ENCODE measurements around the gene IL27RA.
A peak's percentile ranks its signal among the peaks of the same experiment; 100 is the strongest.

Gene IL27RA

GRCh38 chr19:14059652-14060155 is 28.1 kb downstream of the IL27RA start:
- DNase-seq (ENCODE audit: low read depth) = no peak

DNA sequence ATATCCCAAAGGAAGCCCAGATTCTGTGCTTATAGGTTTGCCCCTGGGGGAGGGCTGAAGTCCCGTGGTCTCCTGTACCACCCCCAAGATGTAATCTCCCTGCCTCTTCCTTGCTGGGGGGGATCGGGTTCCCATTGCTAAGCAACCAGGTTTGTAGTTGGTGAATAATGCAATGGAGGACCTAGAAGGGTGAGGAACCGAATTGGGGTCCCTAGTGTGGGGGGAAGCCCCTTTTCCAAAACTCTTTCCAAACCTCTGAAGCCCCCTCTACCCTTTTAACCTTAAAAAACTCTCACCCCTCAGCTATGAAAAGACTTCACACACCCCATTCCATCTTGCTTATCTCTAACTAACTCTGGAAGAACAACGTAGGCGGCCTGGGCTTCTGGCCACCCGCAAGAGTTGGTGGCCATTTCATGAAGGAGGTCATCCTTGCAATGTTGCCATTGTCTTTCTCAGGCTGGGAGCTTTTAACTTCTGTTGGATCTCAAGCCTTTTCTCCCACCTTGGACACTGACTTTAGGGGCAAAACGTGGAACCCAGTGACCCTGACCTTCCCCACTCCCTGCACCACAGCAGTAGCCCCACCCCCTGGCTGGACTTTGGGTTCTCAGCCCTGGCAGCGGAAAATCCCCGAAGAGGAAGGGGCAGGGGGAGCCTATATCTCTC is 29.7 kb downstream of the IL27RA start:
- no peak for DNase-seq (ENCODE audit: low read depth)

DNA sequence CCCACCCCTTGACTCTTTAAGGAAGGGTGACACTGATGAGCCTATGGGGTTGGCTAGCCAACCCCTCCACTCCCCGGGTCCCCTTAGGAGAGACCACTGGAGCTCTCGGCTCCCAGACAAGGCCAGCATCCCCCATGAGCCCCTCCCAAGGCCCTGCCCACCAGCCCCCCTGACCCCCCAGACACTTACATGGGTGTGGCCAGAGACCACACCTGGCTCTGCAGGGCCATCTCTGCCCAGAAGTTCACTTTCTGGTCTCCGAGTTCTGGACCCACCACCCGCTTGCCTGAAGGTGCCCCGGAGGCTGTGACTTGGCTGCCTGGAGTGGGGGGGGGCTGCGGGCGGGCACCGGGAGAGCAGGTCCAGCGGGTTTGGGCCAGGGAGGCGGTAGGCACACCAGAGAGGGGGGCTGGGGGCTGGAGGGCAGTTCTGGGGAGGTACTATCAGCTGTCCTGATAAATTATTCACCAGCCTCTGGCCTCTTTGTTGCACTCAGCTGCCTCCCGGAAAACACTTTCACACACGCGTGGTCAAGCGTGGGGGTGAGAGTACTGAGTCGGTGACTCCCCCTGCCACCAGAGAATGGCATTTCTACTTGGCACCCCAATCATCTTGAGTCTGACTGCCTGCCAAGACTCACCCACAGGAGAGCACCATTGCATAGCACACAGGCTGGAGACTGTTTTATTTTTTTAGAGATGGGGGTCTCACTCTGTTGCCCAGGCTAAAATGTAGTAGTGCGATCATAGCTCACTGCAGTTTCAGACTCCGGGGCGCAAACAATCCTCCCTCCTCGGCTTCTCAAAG is 30.4 kb downstream of the IL27RA start, which contains the start of gene PALM3:
PALM3 (minus strand) TSS at position 326 of the 807 bp plus-strand sequence; CDS start at position 230, 96 bp downstream.
- no peak for DNase-seq (ENCODE audit: low read depth)

DNA sequence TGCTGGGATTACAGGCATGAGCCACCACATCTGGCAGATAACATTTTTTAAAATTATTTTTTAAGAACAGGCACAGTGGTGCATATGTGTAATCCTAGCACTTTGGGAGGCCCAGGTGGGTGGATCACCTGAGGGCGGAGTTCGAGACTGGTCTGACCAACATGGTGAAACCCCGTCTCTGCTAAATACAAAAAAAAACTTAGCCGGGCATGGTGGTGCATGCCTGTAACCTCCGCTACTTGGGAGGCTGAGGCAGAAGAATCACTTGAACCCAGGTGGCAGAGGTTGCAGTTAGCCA is 30.9 kb downstream of the IL27RA start:
- DNase-seq (ENCODE audit: low read depth) = no peak

DNA sequence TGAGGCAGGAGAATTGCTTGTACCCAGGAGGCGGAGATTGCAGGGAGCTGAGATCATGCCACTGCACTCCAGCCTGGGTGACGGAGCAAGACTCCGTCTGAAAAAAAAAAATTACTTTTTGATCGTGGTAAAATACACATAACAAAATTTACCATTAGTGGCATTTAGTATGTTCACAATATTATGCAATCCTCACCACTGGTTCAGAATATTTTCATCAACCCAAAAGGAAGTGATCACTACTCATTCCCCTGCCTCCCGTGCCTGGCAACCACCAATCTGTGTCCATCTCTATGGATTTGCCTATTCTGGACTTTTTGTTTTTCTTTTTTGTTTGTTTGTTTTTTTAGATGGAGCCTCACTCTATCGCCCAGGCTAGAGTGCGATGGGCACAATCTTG is 31.5 kb downstream of the IL27RA start:
- DNase-seq (ENCODE audit: low read depth) = no peak

GRCh38 chr19:14066134-14066533 is 34.6 kb downstream of the IL27RA start:
- DNase-seq (ENCODE audit: low read depth) = no peak

DNA sequence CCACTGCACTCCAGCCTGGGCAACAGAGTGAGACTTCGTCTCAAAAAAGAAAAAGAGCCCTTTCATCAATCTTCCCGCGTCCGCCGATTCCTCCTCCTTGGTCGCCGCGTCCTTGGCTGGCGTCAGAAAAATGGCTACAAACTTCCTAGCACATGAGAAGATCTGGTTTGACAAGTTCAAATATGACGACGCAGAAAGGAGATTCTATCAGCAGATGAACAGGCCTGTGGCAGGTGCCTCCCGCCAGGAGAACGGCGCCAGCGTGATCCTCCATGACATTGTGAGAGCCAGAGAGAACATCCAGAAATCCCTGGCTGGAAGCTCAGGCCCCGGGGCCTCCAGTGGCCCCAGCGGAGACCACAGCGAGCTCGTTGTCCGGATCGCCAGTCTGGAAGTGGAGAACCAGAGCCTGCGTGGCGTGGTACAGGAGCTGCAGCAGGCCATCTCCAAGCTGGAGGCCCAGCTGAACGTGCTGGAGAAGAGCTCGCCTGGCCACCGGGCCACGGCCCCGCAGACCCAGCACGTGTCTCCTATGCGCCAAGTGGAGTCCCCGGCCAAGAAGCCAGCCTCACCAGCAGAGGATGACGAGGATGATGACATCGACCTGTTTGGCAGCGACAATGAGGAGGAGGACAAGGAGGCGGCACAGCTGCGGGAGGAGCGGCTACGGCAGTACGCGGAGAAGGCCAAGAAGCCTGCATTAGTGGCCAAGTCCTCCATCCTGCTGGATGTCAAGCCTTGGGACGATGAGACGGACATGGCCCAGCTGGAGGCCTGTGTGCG is 38.9 kb downstream of the IL27RA start:
- no peak for DNase-seq (ENCODE audit: low read depth)

DNA sequence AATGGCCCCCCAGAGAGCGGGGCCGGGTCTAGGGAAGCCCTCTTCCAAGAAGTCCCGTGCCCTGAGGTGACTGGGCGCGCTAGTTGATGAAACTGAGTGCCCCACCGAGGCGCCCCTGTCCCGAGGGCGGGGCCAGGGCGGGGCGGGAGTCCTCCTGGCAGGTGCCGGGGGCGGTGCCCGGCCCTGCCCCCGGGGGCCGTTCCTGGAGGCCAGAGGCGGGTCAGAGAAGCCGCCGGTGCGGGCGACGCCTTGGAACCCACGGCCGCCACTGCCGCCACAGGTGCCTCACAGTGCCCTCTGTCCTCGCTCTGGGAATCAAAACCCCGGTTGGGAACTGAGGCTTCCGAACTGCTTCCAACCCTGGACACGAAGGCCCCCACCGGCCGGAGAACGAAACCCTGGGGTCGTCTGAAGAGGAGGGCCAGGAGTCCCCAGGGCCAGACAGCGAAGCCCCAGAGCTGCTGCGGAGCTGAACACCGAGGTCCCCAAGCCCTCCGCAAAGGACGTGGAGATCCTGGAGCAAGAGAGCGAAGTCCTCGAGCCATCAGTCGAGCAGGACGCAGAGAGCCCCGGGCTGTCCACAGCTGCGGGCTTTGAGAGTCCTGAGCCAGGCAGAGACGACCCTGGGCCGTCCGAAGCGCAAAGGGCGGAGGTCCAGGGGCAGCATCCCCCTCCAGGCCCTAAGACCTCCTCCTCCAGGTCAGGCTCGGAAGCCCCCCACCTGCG is 41.1 kb downstream of the IL27RA start, which contains the start of gene MISP3:
MISP3 (plus strand) TSS at position 252 of the 726 bp plus-strand sequence. CDS start 524 bp downstream, outside the sequence.
- DNase-seq (ENCODE audit: low read depth) = no peak

- peak; percentile 76 for DNase-seq (ENCODE audit: low read depth)
Measured at GRCh38 chr19:14073261-14073924, 41.8 kb downstream of the IL27RA start.

DNA sequence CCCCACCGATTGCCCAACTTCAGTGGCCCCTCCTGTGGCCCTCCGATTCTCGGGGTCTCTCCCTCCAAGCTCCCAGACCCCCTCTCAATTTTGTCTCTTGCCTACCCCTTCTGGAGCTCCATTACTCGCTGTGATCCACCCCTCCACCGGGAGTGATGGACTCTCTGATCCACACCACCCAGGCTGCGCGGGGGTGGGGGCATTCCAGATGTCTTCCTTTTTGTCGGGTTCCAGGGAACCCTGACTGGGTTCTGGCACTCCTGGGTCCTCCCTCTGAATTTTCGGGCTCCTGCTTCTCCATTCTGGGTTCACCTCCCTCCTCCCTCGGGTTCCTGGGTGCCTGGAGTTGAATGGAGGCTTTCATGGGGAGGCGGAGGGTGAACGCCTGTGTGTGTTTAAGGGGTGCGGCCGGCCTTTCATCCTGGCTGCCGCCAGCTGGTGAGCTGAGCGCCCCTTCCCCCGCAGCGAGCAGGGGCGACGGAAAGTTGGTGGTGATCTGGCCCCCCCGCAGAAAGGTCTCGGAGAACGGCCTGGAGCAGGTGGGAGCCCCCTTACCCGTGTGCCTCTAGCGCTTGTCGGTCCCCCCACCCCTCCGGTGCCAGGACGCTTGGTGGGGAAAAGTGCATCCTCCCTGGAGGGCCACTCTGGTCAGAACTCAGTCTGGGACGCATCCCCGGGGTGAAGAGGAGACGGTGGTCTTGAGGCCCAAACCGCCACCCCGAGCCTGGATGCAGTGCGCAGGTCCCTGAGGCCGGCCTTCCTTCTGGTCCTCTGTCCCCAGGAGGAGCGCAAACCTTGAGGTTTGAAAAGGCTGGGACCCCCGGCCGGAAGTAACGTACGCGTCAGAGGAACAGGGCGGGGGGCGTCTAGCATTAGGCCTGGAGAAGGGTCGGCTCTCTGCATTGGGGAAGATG is 42.6 kb downstream of the IL27RA start:
- no peak for DNase-seq (ENCODE audit: low read depth)

DNA sequence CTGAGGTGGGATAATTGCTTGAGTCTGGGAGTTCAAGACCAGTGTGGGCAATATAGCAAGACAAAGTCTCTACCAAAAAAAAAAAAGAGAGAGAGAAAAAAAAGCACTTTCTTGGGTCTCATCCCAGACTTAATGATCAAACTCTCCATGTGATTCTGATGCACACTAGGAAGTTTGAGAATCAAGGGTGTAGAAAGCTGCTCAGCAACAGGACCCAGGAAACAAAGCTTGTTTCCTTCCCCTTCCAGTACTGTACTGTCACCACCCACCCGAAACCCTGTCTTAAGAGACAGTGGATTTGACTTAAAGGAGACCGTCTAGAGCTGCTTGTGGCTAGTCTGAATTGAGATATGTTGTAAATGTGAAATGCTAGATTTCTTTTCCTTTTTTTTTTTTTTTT is 46.8 kb downstream of the IL27RA start:
- no peak for DNase-seq (ENCODE audit: low read depth)

DNA sequence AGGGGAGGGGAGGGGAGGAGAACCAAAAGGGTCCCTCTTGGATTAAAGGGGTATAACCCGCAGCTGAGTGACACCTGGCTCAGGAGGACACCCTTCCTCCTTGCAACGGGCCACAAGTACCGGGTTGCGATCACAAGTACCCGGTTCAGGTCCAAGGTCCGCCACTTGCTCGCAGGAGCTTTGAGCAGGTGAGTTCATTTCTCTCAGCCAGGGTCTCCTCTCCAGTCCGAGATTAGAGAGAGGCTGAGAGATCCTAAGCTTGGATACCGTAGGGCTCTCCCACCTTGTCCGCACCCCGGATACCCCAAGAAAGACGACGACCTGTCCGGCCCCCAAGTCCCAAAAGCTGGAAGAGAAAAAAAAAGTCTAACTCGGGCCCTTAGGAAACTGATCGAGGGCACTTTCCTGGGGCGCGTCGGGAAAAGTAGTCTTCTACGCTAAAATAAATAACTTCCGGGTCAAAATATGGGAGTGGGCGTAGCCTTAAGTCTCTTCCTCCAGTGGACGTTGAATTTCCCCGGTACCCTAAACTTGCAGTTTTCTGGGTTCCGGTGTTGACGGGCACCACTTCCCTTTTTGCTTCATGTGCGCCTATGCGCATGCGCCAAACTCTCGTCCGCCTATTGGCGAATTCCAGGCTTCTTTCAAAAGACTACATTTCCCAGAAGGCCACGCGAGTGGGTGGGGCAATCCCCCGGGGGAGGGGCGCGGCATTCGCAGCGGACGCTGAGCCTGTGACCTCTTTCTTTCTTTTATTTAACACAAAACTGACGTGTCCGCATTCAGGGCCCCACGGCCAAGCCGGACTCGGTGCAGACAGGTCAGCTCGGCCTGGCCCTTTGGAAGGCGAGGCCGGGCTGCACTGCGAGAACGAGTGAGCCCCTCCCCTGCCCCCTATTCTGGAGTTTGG is 49.6 kb downstream of the IL27RA start:
- peak; percentile 99 for DNase-seq (ENCODE audit: low read depth)

- DNase-seq (ENCODE audit: low read depth) = no peak
Measured at GRCh38 chr19:14081797-14082674, 50.5 kb downstream of the IL27RA start.

- DNase-seq (ENCODE audit: low read depth) = no peak
Measured at GRCh38 chr19:14082675-14082960, 51.1 kb downstream of the IL27RA start.

DNA sequence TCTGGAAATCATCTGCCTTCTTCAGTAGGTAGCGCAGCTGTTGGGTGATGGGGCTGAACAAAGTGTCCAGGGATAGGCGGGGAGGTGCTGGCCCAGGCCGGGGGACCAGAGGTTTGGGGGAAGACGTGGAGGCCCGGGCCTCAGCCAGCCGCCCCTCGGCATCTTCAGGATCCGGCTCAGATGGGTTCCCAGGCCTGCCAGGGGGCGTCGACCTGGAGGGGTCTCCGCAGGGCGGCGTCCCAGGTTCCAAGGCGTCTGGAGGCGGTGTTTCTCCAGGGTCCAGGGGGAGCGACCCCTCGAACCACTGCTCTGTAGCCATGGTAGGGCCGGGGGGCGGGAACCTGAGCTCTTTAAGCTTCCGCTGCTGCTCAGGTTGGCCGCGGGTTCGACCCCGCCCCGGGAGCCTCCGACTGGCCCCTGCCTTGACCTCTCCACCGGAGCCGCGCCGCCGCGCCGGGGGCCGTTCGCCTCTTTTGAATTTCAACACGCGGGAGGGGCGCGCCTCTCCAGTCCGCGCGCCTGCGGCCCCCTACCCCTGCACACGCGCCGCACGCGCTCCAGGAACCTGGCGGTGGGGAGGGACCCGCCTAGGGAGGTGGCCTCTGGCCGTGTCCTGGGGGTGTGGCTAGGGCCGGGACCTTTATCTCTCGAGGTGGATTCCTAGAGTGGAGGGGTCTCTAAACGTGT is 53.9 kb downstream of the IL27RA start, which contains the start of gene C19orf67:
C19orf67 (minus strand) TSS at position 475 of the 687 bp plus-strand sequence; CDS start at position 319, 156 bp downstream.
- no peak for DNase-seq (ENCODE audit: low read depth)

GRCh38 chr19:14086098-14086497 is 54.5 kb downstream of the IL27RA start:
- DNase-seq (ENCODE audit: low read depth) = no peak

DNA sequence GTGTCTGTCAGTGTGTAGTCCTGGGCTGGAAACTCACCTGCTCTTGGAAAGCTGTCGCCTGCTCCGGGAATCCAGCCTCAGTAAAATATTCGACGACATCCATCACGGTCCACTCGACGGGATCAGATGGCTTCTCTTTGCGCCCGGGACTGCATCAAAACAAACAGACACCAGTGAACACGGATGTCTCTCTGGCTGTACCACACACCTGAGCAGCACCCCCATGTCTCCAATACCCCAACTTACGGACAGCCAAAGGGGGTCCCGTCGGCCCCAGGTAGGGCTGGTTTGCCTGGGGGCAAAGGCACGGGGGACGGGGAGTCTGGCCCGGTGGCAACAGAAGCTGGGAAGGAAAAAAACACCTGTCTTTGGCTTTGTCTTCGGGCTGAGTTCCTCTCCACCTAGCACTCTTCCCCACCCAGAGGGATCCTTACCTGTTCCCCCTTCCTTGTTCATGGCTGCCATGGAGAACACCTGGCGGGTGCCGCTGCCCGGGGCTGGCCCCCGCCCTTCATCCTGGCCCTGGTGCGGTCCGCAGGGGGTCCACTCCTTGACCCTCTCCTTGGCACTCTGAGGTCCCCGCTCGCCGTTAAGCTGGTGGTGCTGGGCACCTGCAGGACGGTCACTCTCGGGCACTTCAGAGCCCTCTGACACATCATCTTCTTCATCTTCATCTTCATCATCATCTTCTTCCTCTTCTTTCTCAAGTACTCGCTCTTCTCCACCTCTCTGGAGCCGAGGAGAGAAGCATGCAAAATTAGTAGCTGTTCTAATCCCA is 57.3 kb downstream of the IL27RA start:
- DNase-seq (ENCODE audit: low read depth) = no peak
